PC-9 (cell line): ENCODE results near the gene DDAH2. TPM values are rescaled to one million over a fixed set of nuclear protein-coding genes. Genes with fewer than 3 reads are reported as not detected.

Experiments
- BruUV-seq: library from RNA; stranded (reverse); fragments of 400-500 nt; replicated peaks from 2 replicates; lab custom pipeline; 2021; lab: Mats Ljungman, UMichigan
- CTCF ChIA-PET: fragments of 300-600 bp; sonication (Branson Sonifier 250); formaldehyde crosslinking; loops from one replicate; lab custom pipeline; 2022; ENCODE audit warnings: antibody characterized with exemption; lab: Charles Lee
- POLR2A ChIA-PET: fragments of 300-600 bp; sonication (Branson Sonifier 250); formaldehyde crosslinking; loops from one replicate; lab custom pipeline; 2022; ENCODE audit warnings: antibody characterized with exemption; ENCODE audit not compliant: unreplicated experiment; lab: Charles Lee
- DNase-seq, 2 experiments: peaks; one replicate each; pipeline versions ENCODE4 v3.0.0 to v3.0.0-alpha.2; 2015 to 2022; ENCODE audit warnings: mixed read lengths in 1 of 2
- H2AFZ ChIP-seq: fragments of 200-600 bp; sonication (generic); 2 replicates; pipeline ENCODE4 v1.8.1; 2017; ENCODE audit warnings: antibody characterized with exemption
- H3F3A ChIP-seq: fragments of 200-600 bp; sonication (generic); 2 replicates; pipeline ENCODE4 v1.8.1; 2017; ENCODE audit warnings: antibody characterized with exemption, mild to moderate bottlenecking, low read depth; ENCODE audit not compliant: insufficient read depth
- H3K27ac ChIP-seq: fragments of 200-600 bp; sonication (generic); 2 replicates; pipeline ENCODE4 v1.6.1; 2016; ENCODE audit warnings: mixed run types
- H3K27me3 ChIP-seq: fragments of 200-600 bp; sonication (generic); 2 replicates; pipeline ENCODE4 v1.6.1; 2016; ENCODE audit warnings: low read depth, mixed run types; ENCODE audit not compliant: insufficient read depth
- H3K36me3 ChIP-seq: fragments of 200-600 bp; sonication (generic); 2 replicates; pipeline ENCODE4 v1.6.1; 2016; ENCODE audit warnings: low read depth, mixed run types
- H3K4me1 ChIP-seq: fragments of 200-600 bp; sonication (generic); replicated peaks from 2 replicates; pipeline ENCODE4 v1.6.1; 2016; ENCODE audit warnings: mixed run types; ENCODE audit not compliant: insufficient read depth
- H3K4me2 ChIP-seq: fragments of 200-600 bp; sonication (generic); 2 replicates; pipeline ENCODE4 v1.6.1; 2017; ENCODE audit warnings: mixed run types
- H3K4me3 ChIP-seq: fragments of 200-600 bp; sonication (generic); 2 replicates; pipeline ENCODE4 v1.6.1; 2016; ENCODE audit warnings: mixed run types
- H3K79me2 ChIP-seq: fragments of 200-600 bp; sonication (generic); 2 replicates; pipeline ENCODE4 v1.6.1; 2017; ENCODE audit warnings: low read depth, mixed run types
- H3K9me2 ChIP-seq: fragments of 200-600 bp; sonication (generic); 2 replicates; pipeline ENCODE4 v1.8.1; 2017; ENCODE audit warnings: mild to moderate bottlenecking; ENCODE audit not compliant: insufficient read depth
- H3K9me3 ChIP-seq: fragments of 200-600 bp; sonication (generic); 2 replicates; pipeline ENCODE4 v1.8.1; 2016; ENCODE audit warnings: low read depth; ENCODE audit not compliant: insufficient read depth
- H4K20me1 ChIP-seq: fragments of 200-600 bp; sonication (generic); 2 replicates; pipeline ENCODE4 v1.8.1; 2017; ENCODE audit not compliant: insufficient read depth
- EZH2 ChIP-seq: fragments of 200-600 bp; sonication (generic); IDR thresholded peaks from 2 replicates; pipeline ENCODE4 v1.8.0; 2017; ENCODE audit warnings: antibody characterized with exemption, low read depth
- intact Hi-C: fragments of 100-400 bp; cut with micrococcal nuclease; formaldehyde crosslinking; loops from one replicate; pipeline ENCODE4 v1.10.0; 2022; ENCODE audit not compliant: unreplicated experiment
- total RNA-seq: library from RNA; stranded (reverse); gene quantifications from 2 replicates; pipeline ENCODE4 v1.2.3, GENCODE V29; 2021
- TF ChIP-seq, protein P1 (sequence below): fragments of 200-600 bp; sonication (generic); conservative IDR thresholded peaks from 2 replicates; pipeline ENCODE4 v1.6.1; 2017; ENCODE audit warnings: mixed run types, antibody characterized with exemption, mild to moderate bottlenecking, moderate library complexity

Gene DDAH2
- total RNA-seq, 1 experiment from 2014 or later, result 58.3 TPM

DNA sequence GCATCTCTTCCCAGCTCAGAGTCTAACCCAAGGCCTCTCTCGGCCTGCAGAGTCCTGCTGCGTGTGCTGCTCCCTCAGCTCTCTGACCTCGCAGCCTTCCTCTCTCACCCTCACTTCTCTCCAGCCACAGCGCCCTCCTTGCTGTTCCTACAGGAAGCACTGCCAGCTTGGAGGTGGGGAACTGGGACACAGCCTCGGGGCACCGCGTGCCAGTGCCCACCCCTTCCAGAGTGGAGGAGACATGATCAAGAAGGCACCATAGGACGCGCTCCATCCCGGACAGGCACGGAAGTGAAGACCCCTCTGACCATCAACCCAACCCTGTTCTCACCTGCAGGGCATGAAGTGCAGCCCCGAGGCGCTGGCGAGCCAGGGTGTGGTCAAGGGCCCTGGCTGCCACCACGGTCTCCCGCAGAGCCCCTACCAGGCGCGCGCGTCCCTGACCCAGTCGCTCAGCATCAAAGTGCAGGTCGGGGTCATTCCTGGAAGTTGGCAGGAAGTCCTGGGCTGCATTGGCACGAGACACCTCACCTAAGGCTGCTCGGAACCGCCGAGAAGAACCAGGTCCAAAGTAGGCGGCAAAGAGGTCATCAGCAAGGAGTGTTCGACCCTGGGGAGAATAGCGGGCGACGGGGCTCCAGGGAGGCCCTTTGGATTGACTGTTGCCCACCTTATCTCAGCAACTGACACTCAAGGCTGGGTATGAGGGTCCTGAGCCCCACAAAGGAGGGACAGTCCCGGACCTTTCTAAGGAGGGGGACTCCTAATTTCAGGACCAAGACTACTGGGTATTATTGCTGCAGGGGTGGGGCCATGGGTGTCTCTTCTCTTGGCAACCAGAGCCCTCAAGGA, 46.8 kb upstream of the DDAH2 start:
- ChIA-PET POLR2A (interaction anchor here (0.6 to 1.0 kb wide), 2 partner anchors 51 to 74 kb away, joined by 5 to 10 read pairs; no protein-coding TSS in a partner anchor), CTCF (interaction anchor here (0.5 to 0.6 kb wide), 2 partner anchors 36 to 59 kb away, joined by 4 read pairs; partner anchors contain the start of gene MSH5)
- no TSS peak for BruUV-seq
- H3K27me3 ChIP-seq, result no peaks in the 10 kb centered on the region
- peaks cover 31% of the 10 kb centered on the region for H3K4me1 ChIP-seq
- DNase-seq, result no peak
- TF ChIP-seq, protein P1, sequence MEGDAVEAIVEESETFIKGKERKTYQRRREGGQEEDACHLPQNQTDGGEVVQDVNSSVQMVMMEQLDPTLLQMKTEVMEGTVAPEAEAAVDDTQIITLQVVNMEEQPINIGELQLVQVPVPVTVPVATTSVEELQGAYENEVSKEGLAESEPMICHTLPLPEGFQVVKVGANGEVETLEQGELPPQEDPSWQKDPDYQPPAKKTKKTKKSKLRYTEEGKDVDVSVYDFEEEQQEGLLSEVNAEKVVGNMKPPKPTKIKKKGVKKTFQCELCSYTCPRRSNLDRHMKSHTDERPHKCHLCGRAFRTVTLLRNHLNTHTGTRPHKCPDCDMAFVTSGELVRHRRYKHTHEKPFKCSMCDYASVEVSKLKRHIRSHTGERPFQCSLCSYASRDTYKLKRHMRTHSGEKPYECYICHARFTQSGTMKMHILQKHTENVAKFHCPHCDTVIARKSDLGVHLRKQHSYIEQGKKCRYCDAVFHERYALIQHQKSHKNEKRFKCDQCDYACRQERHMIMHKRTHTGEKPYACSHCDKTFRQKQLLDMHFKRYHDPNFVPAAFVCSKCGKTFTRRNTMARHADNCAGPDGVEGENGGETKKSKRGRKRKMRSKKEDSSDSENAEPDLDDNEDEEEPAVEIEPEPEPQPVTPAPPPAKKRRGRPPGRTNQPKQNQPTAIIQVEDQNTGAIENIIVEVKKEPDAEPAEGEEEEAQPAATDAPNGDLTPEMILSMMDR, result no peak
- no peak for TF ChIP-seq EZH2
- H3K9me3 ChIP-seq, result no peaks in the 10 kb centered on the region
- H3K4me2 ChIP-seq, result peak overlapping the region; percentile 76
- H2AFZ ChIP-seq, result no peak overlapping the region
- no peak overlapping the region for H3K27ac ChIP-seq
- no peaks in the 10 kb centered on the region for H3K9me2 ChIP-seq
- intact Hi-C loops, result loop anchor here (2.0 to 10.0 kb wide), 3 partner anchors 19 to 179 kb away; partner anchors contain the start of genes HSPA1A, HSPA1L, NELFE and SKIC2
- H3K36me3 ChIP-seq, result peaks cover 2% of the 10 kb centered on the region; the same call in 1 of the 2 replicates
- no peak overlapping the region; the same call in 1 of the 2 replicates for H3K4me3 ChIP-seq
- H4K20me1 ChIP-seq, result no peaks in the 10 kb centered on the region
- peaks cover 36% of the 10 kb centered on the region; the same call in 1 of the 2 replicates for H3F3A ChIP-seq
- H3K79me2 ChIP-seq, result no peaks in the 10 kb centered on the region

DNA sequence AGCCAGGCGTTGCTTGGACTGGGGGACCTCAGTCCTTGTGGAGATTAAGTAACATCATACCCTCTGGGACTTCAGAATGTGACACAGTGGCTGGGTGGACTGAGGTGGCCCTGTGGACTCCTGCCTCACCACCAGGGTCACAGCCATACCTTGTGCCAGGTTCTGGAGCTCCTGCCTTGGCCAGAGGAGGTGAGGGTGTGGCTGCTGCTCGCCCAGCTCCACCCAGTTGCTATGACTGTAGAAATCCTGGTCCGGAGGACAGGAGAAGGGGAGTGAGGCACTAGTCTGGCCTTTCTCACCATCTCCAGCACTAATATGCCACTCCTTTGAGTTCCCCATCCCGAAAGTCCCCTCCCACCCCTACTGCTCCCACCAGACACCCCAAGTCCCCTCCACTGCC, 46.1 kb upstream of the DDAH2 start:
- H3K9me3 ChIP-seq, result no peaks in the 10 kb centered on the region
- TF ChIP-seq EZH2, result no peak
- TF ChIP-seq, protein P1, result no peak
- ChIA-PET CTCF (interaction anchor here (0.5 to 0.7 kb wide), 6 partner anchors 13 to 353 kb away, joined by 3 to 9 read pairs (median 4); partner anchors contain the start of genes ATF6B and MSH5), POLR2A (interaction anchor here (0.7 to 1.0 kb wide), 2 partner anchors 52 to 60 kb away, joined by 3 to 10 read pairs; no protein-coding TSS in a partner anchor)
- H3K4me3 ChIP-seq, result no peak overlapping the region
- BruUV-seq, result no TSS peak
- H4K20me1 ChIP-seq, result no peaks in the 10 kb centered on the region
- peaks cover 32% of the 10 kb centered on the region for H3K4me1 ChIP-seq
- no peaks in the 10 kb centered on the region for H3K9me2 ChIP-seq
- no peaks in the 10 kb centered on the region for H3K79me2 ChIP-seq
- H3K36me3 ChIP-seq, result no peaks in the 10 kb centered on the region
- H3K27ac ChIP-seq, result no peak overlapping the region
- H3F3A ChIP-seq, result peaks cover 37% of the 10 kb centered on the region; the same call in 1 of the 2 replicates
- intact Hi-C loops, result loop anchor here (10.0 kb wide), 1 partner anchor 180 kb away; the partner anchor contains the start of genes NELFE and SKIC2
- peak; percentile 52 to 57 for DNase-seq
- peak overlapping the region; percentile 4 for H3K4me2 ChIP-seq
- no peaks in the 10 kb centered on the region for H3K27me3 ChIP-seq
- H2AFZ ChIP-seq, result no peak overlapping the region

DNA sequence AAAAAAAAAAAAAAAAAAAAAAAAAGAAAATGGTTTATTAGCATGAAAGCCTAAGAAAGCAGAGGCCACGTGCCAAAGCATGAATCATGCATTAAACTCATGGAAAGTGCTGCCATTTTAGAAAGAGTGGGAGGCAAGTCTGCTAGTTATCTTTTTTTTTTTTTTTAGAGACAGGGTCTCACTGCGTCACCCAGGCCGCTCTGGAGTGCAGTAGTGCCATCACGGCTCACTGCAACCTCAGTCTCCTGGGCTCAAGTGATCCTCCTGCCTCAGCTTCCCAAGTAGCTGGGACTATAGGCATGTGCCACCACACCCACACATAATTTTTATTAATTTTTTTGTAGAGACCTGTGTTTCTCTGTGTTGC, 42.9 kb upstream of the DDAH2 start:
- Histone ChIP-seq H4K20me1 (no peaks in the 10 kb centered on the region), H3K4me2 (no peak overlapping the region), H3K9me2 (no peaks in the 10 kb centered on the region), H3K79me2 (no peaks in the 10 kb centered on the region), H3F3A (peaks cover 21% of the 10 kb centered on the region; the same call in 1 of the 2 replicates), H3K4me1 (peaks cover 26% of the 10 kb centered on the region), H2AFZ (no peak overlapping the region), H3K4me3 (no peak overlapping the region), H3K9me3 (no peaks in the 10 kb centered on the region), H3K36me3 (no peaks in the 10 kb centered on the region), H3K27ac (no peak overlapping the region), H3K27me3 (no peaks in the 10 kb centered on the region)
- no peak for TF ChIP-seq EZH2
- TF ChIP-seq, protein P1, result no peak
- intact Hi-C loops, result loop anchor here (1.0 to 10.0 kb wide), 2 partner anchors 58 to 183 kb away; partner anchors contain the start of genes NELFE and SKIC2
- no TSS peak for BruUV-seq
- CTCF ChIA-PET, result interaction anchor here (0.7 kb wide), 1 partner anchor 54 kb away, joined by 14 read pairs; no protein-coding TSS in a partner anchor
- POLR2A ChIA-PET, result no interaction called here
- DNase-seq, result no peak
